ENCODE results near the gene ABHD17B. TPM values are rescaled to one million over a fixed set of nuclear protein-coding genes. Genes with fewer than 3 reads are reported as not detected.

The ABHD17B gene
- total and polyA plus RNA-seq, 3 experiments from 2014 or later: 17.0 to 26.6 (median 17.3) TPM

- peaks cover 1 to 7% (median 2%) of the 10 kb centered on the region in 3 donors for H3K4me1 Mint-ChIP-seq
- H3K27ac ChIP-seq (ENCODE audit: low read depth, low read length): no peak overlapping the region
- H3K27me3 ChIP-seq (ENCODE audit: insufficient read depth, low read length, poor library complexity, severe bottlenecking): no peaks in the 10 kb centered on the region
- no peaks in the 10 kb centered on the region for H3K9me3 ChIP-seq (ENCODE audit: low read length)
- peaks cover under 1% of the 10 kb centered on the region for H3K4me1 ChIP-seq (ENCODE audit: insufficient read depth, low read length)
- peak overlapping the region in 2 of 8 donors; percentile 5 to 12 for H3K27ac Mint-ChIP-seq
- H3K36me3 ChIP-seq (ENCODE audit: insufficient read depth, low read length): no peaks in the 10 kb centered on the region
- H3K36me3 Mint-ChIP-seq: no peaks in the 10 kb centered on the region
- H3K4me3 ChIP-seq (ENCODE audit: low read length): no peak overlapping the region
- ChIA-PET POLR2A (no interaction called here), CTCF (no interaction called here)
- no peaks in the 10 kb centered on the region for H3K9me3 Mint-ChIP-seq
- H3K27me3 Mint-ChIP-seq: peaks cover 0 to 2% of the 10 kb centered on the region in 2 donors
- no peak for DNase-seq
- no peak overlapping the region for H3K4me3 Mint-ChIP-seq
Measured at GRCh38 chr9:71822935-71823334, 88.1 kb downstream of the ABHD17B start.

- Histone ChIP-seq H3K27ac (ENCODE audit: low read depth, low read length) (no peak overlapping the region), H3K4me3 (ENCODE audit: low read length) (no peak overlapping the region), H3K9me3 (ENCODE audit: low read length) (no peaks in the 10 kb centered on the region), H3K36me3 (ENCODE audit: insufficient read depth, low read length) (no peaks in the 10 kb centered on the region), H3K4me1 (ENCODE audit: insufficient read depth, low read length) (peaks cover 5% of the 10 kb centered on the region), H3K27me3 (ENCODE audit: insufficient read depth, low read length, poor library complexity, severe bottlenecking) (no peaks in the 10 kb centered on the region)
- no peak overlapping the region for H3K4me3 Mint-ChIP-seq
- H3K27me3 Mint-ChIP-seq: peaks cover 0 to 2% of the 10 kb centered on the region in 2 donors
- H3K27ac Mint-ChIP-seq: peak overlapping the region in 1 of 8 donors; percentile 75
- no peaks in the 10 kb centered on the region for H3K36me3 Mint-ChIP-seq
- peaks cover 3 to 11% (median 7%) of the 10 kb centered on the region in 3 donors for H3K4me1 Mint-ChIP-seq
- CTCF ChIA-PET: no interaction called here
- DNase-seq: no peak
- POLR2A ChIA-PET: no interaction called here
- no peaks in the 10 kb centered on the region for H3K9me3 Mint-ChIP-seq
Measured at GRCh38 chr9:71822456-71822855, 88.5 kb downstream of the ABHD17B start.

- Histone ChIP-seq H3K36me3 (ENCODE audit: insufficient read depth, low read length) (no peaks in the 10 kb centered on the region), H3K27me3 (ENCODE audit: insufficient read depth, low read length, poor library complexity, severe bottlenecking) (no peaks in the 10 kb centered on the region), H3K4me3 (ENCODE audit: low read length) (no peak overlapping the region), H3K4me1 (ENCODE audit: insufficient read depth, low read length) (peaks cover 8% of the 10 kb centered on the region), H3K27ac (ENCODE audit: low read depth, low read length) (no peak overlapping the region), H3K9me3 (ENCODE audit: low read length) (no peaks in the 10 kb centered on the region)
- ChIA-PET POLR2A (no interaction called here), CTCF (interaction anchor here (4.0 to 7.4 kb wide), 2 partner anchors 14 to 38 kb away, joined by 28 to 85 read pairs; no protein-coding TSS in a partner anchor)
- Mint-ChIP-seq H3K9me3 (no peaks in the 10 kb centered on the region), H3K27ac (peak overlapping the region in 2 of 8 donors; percentile 52 to 63), H3K4me1 (peaks cover 10 to 21% (median 15%) of the 10 kb centered on the region in 3 donors), H3K36me3 (no peaks in the 10 kb centered on the region), H3K27me3 (peaks cover 0 to 2% of the 10 kb centered on the region in 2 donors), H3K4me3 (no peak overlapping the region)
- DNase-seq: no peak
Measured at GRCh38 chr9:71821405-71821804, 89.6 kb downstream of the ABHD17B start.

DNA sequence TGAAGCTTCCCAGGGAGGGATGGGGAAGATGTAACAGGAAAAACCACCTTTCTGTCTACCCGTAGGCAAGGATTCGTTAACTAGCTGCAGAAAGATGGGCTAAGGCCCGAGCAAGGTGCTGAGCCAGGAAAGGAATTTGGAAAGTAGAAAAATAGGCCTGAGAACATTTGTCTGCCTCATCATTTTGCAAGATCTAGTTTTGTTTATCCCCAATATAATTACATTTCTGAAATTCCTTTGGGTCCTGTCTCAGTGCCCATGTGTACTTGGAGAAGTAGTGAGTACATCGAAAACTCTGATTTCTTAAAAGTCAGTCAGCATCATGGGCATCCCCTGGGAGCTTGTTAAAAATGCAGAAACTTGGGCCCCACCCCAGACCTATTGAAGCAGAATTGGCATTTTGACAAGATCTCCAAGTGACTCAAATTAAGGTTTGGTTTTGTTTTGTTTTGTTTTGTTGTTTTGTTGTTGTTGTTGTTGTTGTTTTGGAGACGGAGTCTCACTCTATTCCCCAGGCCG, 90.5 kb downstream of the ABHD17B start:
- peaks cover 10 to 24% (median 15%) of the 10 kb centered on the region in 3 donors for H3K4me1 Mint-ChIP-seq
- H3K4me3 Mint-ChIP-seq: no peak overlapping the region
- ChIA-PET CTCF (interaction anchor here (1.0 to 7.4 kb wide), 12 partner anchors 13 to 206 kb away, joined by 3 to 85 read pairs (median 8); partner anchors contain the start of genes ABHD17B, C9orf85 and CEMIP2), POLR2A (no interaction called here)
- no peak overlapping the region for H3K27ac ChIP-seq (ENCODE audit: low read depth, low read length)
- H3K27ac Mint-ChIP-seq: peak overlapping the region in 1 of 8 donors; percentile 39
- H3K36me3 ChIP-seq (ENCODE audit: insufficient read depth, low read length): no peaks in the 10 kb centered on the region
- no peaks in the 10 kb centered on the region for H3K36me3 Mint-ChIP-seq
- peaks cover 0 to 2% of the 10 kb centered on the region in 2 donors for H3K27me3 Mint-ChIP-seq
- no peaks in the 10 kb centered on the region for H3K9me3 ChIP-seq (ENCODE audit: low read length)
- no peaks in the 10 kb centered on the region for H3K9me3 Mint-ChIP-seq
- H3K27me3 ChIP-seq (ENCODE audit: insufficient read depth, low read length, poor library complexity, severe bottlenecking): no peaks in the 10 kb centered on the region
- no peak overlapping the region for H3K4me3 ChIP-seq (ENCODE audit: low read length)
- H3K4me1 ChIP-seq (ENCODE audit: insufficient read depth, low read length): peaks cover 8% of the 10 kb centered on the region
- DNase-seq: no peak

DNA sequence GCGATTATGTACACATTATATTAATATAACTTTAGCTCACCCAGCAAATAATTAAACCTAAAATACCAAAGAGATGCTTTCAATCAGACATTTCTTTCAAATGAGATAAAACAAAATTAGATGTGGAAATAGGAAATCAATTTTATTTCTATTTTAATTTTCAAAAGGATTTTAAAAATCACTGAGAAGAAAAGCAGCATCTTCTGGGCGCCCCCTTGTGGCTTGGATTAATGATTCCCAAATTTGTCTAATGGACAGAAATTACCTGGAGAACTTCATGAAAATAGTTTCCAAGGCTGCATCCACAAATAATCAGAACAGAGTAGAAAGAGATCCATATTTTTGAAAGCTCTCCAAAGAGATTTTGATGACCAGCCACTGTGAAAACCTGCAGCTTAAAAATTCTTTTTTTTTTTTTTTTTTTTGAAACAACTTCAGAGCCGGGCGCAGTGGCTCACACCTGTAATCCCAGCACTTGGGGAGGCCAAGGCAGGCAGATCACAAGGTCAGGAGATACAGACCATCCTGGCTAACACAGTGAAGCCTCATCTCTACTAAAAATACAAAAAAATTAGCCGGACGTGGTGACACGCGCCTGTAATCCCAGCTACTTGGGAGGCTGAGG, 91.8 kb downstream of the ABHD17B start:
- POLR2A ChIA-PET: interaction anchor here (0.6 kb wide), 2 partner anchors 102 to 1177 kb away, joined by 4 read pairs; no protein-coding TSS in a partner anchor
- CTCF ChIA-PET: interaction anchor here (0.6 to 7.4 kb wide), 37 partner anchors 9 to 642 kb away, joined by 3 to 85 read pairs (median 4); partner anchors contain the start of genes ABHD17B, C9orf85 and CEMIP2
- H3K36me3 Mint-ChIP-seq: no peaks in the 10 kb centered on the region
- H3K4me3 ChIP-seq (ENCODE audit: low read length): no peak overlapping the region
- H3K27me3 Mint-ChIP-seq: peaks cover 0 to 2% of the 10 kb centered on the region in 2 donors
- peak overlapping the region in 2 of 8 donors; percentile 15 to 69 for H3K27ac Mint-ChIP-seq
- H3K27me3 ChIP-seq (ENCODE audit: insufficient read depth, low read length, poor library complexity, severe bottlenecking): no peaks in the 10 kb centered on the region
- no peak overlapping the region for H3K27ac ChIP-seq (ENCODE audit: low read depth, low read length)
- no peak overlapping the region for H3K4me3 Mint-ChIP-seq
- peaks cover 8% of the 10 kb centered on the region for H3K4me1 ChIP-seq (ENCODE audit: insufficient read depth, low read length)
- H3K4me1 Mint-ChIP-seq: peaks cover 10 to 24% (median 18%) of the 10 kb centered on the region in 3 donors
- DNase-seq: peak; percentile 25 to 62 (median 44)
- no peaks in the 10 kb centered on the region for H3K9me3 Mint-ChIP-seq
- H3K36me3 ChIP-seq (ENCODE audit: insufficient read depth, low read length): no peaks in the 10 kb centered on the region
- no peaks in the 10 kb centered on the region for H3K9me3 ChIP-seq (ENCODE audit: low read length)

DNA sequence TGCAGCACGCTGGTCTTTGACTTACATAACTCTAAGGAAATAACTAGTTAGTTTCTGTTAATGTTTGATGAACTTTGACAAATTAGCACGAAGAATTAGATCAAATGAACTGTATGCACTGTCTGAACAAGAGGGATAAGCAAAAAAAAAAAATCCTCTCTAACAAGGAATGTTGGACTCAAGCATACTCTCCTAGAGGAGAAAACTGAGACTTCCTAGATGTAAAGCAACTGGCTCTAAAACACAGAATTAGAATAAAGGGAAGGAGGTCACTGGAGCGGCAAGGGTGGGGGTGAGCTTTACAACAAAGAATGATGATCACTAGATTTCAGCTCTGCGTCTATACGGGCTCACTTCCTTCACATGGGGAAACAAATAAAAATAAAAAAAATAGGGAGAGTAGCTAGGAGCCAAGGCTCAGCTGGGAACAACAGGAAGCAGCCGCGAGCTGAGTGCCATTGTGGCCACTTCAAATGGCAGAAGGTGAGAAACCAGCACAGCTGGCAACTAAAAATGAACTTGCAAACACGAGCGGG, 94.0 kb downstream of the ABHD17B start:
- H3K36me3 Mint-ChIP-seq: no peaks in the 10 kb centered on the region
- no peaks in the 10 kb centered on the region for H3K9me3 Mint-ChIP-seq
- H3K4me3 ChIP-seq (ENCODE audit: low read length): no peak overlapping the region
- peaks cover 8% of the 10 kb centered on the region for H3K4me1 ChIP-seq (ENCODE audit: insufficient read depth, low read length)
- ChIA-PET CTCF (interaction anchor here (1.2 to 7.4 kb wide), 8 partner anchors 10 to 212 kb away, joined by 3 to 85 read pairs (median 7); partner anchors contain the start of genes ABHD17B and C9orf85), POLR2A (no interaction called here)
- H3K4me1 Mint-ChIP-seq: peaks cover 10 to 24% (median 18%) of the 10 kb centered on the region in 3 donors
- H3K27me3 Mint-ChIP-seq: peaks cover 0 to 2% of the 10 kb centered on the region in 2 donors
- no peaks in the 10 kb centered on the region for H3K36me3 ChIP-seq (ENCODE audit: insufficient read depth, low read length)
- H3K4me3 Mint-ChIP-seq: peak overlapping the region in 1 of 7 donors; percentile 2
- H3K27ac Mint-ChIP-seq: peak overlapping the region in 5 of 8 donors; percentile 31 to 72 (median 56)
- no peaks in the 10 kb centered on the region for H3K9me3 ChIP-seq (ENCODE audit: low read length)
- no peaks in the 10 kb centered on the region for H3K27me3 ChIP-seq (ENCODE audit: insufficient read depth, low read length, poor library complexity, severe bottlenecking)
- DNase-seq: no peak
- no peak overlapping the region for H3K27ac ChIP-seq (ENCODE audit: low read depth, low read length)

Other genes with a start within 250 kb of the ABHD17B start
- 10 to 100 TPM; 74.1 to 75.5 TPM for gene CEMIP2, start 142.7 kb downstream of the ABHD17B start, total RNA-seq
- gene CEMIP2, start 142.7 kb downstream of the ABHD17B start, polyA plus RNA-seq: 8.8 TPM
- gene C9orf85, start 446 bp upstream of the ABHD17B start, total RNA-seq: 10 to 100 TPM; 11.4 to 12.3 TPM
- gene C9orf85, start 446 bp upstream of the ABHD17B start, polyA plus RNA-seq: 13.5 TPM
- not detected for gene C9orf57, start 149.4 kb upstream of the ABHD17B start, total RNA-seq
- not detected for gene C9orf57, start 149.4 kb upstream of the ABHD17B start, polyA plus RNA-seq
- gene GDA, start 238.2 kb upstream of the ABHD17B start, total RNA-seq: not detected
- gene GDA, start 238.2 kb upstream of the ABHD17B start, polyA plus RNA-seq: not detected